NCI-H1092 treated with DMSO at 0.1 percent for 48 hours (cell line): ENCODE results near the gene WNT11.
A peak's percentile ranks its signal among the peaks of the same experiment; 100 is the strongest.

ENCODE experiments used
- DNase-seq: peaks from one replicate; lab custom pipeline; 2025; lab: John Stamatoyannopoulos, UW

Gene WNT11

GRCh38 chr11:76206327-76207081, at the start of gene WNT11:
Gene WNT11, minus strand, starts transcription at chr11:76206502. Its CDS starts 95 bp downstream, at chr11:76206407.
- peak; percentile 61 for DNase-seq

GRCh38 chr11:76253416-76253815, 47.1 kb upstream of the WNT11 start:
- peak; percentile 40 for DNase-seq

- DNase-seq = no peak
Observed at GRCh38 chr11:76252631-76253070, 46.3 kb upstream of the WNT11 start.

GRCh38 chr11:76251576-76251975, 45.3 kb upstream of the WNT11 start:
- DNase-seq = no peak

DNA sequence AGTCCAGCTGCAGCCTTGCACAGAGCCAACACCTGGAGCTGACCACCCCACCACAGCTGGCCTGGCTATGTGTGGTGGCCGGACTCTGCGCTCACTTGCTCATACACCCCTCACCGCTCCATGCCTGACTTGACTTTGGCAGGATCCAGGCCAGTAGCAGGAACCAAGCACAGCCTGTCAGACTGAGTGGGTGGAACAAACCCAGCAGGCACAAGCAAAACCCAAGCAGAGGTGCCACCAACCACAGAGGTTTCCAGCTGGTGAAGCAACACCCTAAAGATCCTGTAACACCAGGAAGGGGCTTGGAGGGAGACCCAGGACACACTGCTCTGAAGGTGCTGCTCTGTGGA, 44.9 kb upstream of the WNT11 start:
- DNase-seq = no peak

DNA sequence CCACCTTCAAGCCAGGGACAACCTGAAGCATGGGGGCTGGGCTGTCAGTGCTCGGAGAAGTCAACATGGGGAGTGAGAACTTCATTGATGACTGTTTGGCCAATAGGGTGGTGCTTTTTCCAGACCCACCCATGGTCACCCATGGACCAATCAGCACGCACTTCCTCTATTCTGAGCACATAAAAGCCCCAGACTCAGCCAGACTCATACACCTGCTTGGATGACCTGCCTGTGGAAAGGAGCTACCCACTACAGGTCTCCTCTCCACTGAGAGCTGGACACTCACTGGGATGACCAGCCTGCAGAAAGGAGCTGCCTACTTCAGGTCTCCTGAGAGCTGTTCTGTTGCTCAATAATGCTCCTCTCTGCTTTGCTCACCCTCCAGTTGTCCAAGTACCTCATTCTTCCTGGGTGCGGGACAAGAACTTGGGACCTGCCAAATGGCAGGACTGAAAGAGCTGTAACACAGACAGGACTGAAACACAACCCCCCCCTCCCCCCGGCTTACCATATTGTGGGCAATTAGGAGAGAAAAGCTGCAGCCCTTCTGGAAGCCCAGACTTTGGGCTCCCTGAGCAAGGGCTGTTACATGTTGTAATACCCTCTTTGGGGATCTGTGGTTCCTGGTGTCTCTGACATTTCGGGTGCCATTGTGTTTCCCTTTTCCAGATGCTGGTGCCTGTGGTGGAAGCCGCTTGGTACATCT, 44.4 kb upstream of the WNT11 start:
- DNase-seq = no peak

GRCh38 chr11:76249195-76249741, 43.0 kb upstream of the WNT11 start:
- DNase-seq = no peak

DNA sequence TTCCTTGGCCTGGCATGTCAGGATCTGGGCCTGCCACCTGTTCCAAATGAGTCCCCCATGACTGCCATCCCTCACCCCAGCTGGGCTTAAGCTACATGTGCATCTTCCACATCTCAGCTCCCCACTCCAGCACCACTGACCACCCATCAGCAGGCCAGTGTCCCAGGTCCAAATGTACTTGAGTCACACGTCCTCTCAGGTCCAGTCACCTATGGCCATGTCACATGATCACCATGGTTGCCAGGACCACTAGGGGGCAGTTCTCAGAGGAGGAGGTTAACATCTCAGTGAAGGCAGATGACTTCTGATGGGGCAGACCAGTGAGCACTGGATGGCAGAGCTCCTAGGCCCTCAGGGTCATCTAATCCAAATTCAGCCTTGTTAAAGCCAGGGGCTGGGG, 41.9 kb upstream of the WNT11 start:
- DNase-seq = no peak

- DNase-seq = no peak
Observed at GRCh38 chr11:76247091-76247490, 40.8 kb upstream of the WNT11 start.

DNA sequence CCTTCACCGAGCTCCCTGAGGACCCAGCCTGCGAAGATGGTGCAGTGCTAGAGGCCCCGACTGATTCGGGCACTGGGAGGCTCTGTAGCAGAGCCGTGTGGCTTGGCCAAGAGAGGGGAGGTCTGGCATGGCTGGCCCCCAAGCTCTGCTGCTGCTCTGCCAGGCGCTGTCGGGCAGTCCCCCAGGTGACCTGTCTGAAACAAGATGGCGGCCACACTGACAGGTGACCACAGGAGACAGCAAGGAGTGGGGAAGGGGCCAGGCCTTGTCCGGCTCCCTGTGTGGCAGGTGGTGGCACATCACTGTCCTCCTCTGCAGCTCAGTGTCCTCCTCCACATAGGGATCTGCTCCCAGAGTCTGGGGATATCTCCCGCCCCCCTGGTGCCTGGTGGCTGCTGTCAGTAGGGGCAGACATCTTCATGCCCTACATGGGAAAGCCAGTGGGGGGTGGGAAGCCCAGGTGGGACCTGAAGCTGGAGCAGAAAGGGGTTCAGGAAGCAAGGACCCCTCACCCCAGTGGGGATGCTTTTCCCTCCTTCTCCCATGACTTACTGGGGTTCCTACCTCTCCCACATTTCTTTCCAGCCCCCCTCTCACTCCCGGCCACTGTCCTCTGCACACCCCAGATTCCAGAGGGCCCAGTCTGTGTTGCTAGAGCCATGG, 40.1 kb upstream of the WNT11 start:
- DNase-seq = no peak

DNA sequence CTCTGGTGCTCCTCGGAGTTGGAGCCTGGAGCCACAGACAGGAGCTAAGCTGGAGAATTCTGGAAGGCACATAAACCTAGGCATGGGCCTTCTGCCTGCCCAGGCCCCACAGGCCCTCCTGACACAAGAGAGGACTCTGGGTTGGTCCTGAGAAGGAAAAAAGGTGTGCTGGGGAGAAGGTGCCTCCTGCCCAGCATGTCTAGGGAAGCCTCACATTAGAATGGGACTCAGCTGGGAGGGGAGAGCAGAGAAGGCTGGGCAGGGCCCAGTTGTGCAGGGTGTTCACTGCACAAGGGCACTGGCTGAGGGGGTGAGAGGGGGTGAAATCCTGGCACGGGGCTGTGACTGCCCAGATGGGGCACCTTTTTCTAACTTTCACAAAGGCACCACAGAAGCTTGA, 39.4 kb upstream of the WNT11 start:
- no peak for DNase-seq

- no peak for DNase-seq
Observed at GRCh38 chr11:76244316-76244851, 38.1 kb upstream of the WNT11 start.

DNA sequence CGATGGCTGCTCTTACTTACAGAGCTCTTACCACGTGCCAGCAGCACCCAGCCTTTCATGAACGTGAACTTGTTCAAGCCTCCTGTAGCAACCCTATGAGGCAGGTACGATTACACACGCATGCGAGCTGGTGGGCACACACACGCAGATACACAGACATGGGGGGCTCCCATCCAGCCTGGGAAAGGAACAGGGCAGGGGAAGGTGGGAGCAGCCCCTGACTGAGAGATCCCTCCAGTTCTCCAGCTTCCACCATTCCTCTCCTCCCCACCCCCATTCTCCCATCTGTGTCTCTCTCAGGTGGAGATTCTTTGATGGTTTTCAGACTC, 37.6 kb upstream of the WNT11 start:
- DNase-seq = no peak

GRCh38 chr11:76243193-76243956, 37.1 kb upstream of the WNT11 start:
- peak; percentile 34 for DNase-seq

DNA sequence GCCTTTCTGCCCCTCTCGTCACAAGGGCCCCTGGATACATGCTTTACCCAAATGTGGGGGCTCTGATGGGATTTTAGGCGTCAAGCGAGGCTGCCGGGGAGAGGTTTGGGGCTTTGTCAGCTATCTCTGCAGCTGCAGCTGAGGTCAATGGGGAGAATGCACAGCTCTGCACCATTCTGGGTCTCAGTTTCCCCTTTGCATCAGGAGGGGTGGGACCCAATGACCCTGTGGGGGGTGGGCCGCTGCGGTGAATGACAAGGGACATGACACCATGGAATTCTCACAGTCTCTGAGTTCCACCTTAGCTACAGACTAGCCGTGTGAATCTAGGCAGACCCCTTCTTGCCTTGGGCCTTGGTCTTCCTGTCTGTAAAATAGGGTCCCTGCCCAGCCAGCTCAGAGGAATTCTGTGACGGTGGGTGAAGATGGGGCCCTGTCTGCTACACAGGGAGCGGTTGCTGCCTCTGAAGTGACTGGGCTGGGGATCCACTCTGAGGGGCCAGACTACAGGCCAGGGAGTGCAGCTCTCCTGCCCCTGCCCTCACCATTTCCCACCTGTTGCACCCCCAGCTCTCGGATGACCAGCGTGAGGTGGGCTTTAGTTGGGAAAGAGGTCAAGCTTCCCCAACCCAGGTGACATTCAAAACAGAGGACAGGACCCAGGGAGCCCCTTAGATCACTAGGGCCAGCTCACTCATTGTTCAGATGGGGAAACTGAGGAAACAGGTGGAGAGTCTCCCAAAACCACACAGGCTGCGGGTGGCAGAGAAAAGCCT, 35.9 kb upstream of the WNT11 start:
- DNase-seq = no peak

DNA sequence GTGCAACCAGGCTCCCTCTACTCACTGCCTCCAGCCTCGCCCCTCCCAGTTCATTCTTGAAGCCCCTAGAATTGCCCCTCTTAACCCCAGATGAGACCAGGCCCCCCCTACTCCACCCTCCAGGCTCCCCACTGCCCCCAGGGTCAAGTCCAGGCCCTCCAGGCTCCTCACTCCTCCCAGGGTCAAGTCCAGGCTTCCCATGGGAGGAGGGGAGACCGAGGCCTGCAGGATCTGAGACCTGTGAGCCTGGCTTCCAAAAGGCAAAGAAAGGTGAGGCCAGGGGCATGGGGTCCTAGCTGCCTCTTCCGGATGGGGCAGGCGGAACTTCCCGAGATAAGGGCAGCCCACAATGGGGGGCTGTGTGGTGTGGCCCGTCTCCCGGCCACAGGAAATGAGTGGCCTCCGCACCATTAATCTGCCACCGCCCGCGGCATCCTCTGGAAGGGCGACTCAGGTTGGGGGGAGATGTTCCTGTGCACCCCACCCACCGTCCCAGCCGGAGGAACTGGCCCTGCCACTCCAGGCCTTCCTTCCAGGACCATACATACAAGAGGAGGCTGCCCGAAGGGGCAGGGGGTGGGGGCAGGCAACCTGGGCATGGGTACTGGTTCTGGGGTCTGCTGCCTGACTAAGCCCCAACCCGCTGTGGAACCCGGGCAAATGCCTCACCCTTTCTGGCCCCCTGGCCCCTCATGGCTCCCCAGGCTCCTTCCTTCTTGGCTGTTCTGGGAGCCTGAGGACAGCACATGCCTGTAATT, 35.1 kb upstream of the WNT11 start:
- DNase-seq = no peak

- no peak for DNase-seq
Observed at GRCh38 chr11:76240666-76241065, 34.4 kb upstream of the WNT11 start.

DNA sequence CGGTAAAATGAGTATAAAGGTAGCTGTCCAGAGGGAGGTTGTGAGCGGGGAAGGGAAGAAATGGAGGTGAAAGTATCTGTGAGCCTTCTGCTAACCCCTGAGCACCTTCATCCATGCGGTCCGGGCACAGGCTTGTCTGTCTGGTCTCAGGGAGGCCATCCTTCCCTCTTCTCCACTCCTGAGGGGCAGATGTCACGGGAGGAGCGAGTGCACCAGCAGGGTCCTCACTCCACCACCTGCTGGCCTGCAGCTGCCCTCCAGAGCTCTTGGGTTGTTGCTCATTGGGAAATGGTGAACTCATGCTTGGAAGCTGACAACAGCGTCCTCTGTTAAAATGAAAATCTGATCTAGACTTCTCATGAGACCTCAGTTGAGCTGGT, 33.8 kb upstream of the WNT11 start:
- no peak for DNase-seq

DNA sequence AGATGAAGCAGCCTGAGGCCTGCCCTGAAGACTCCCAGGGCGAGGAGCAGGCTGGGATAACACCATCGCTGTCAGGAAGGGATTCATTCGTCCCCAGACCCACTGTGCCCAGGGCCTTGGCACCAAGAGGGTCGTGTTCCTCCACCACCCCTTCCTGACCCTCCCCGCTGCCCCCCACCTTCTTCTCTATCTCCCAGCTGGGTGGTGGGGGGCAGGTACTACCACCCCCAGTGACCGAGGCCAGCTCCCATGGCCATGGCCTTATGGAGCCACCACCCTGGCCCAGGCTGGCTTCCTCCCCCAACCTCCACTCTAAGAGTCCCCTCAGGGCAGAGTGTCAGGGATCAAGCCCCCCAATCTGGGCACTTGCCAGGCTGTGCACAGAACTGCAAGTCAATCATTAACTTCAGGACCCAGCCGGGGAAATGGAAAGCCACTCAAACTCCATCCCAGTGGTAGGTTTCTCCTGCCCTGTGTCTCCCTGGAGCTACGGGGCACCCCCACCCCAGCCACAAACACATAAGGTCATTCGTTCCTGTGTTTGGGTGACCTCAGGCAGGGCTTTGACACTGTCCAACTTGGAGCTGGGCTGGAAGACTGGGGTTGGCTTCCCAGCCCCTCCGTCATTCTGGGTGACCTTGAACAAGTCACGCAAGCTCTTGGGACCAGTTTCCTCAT, 33.3 kb upstream of the WNT11 start:
- no peak for DNase-seq

DNA sequence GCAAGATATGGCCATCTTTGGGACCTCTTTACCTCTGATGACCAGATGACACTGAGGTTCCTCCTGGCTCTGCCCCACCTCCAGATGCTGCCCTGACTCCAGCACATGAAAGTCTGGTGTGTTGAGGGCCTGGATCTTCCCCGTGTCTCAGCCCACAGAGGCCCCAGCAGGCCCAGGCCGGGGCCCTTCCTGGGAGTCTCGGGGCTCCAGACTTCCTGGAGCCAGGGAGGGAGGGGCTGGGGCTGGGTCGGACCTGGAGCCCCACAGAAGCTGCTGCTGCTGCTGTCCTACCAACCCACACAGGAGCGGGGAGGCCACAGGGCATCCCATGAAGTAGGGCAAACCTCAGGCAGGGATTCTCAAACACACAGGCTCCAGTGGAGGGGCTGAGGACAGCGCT, 32.2 kb upstream of the WNT11 start:
- DNase-seq = no peak
